HCT116 (cell line): ENCODE results near the gene WDR45B. TPM values are rescaled to one million over a fixed set of nuclear protein-coding genes. Genes with fewer than 3 reads are reported as not detected.

Source experiments
- ATAC-seq: fragments of 200-7000 bp; cut with Tn5 transposase; 2 replicates; pipeline ENCODE4 v1.9.1; 2020; ENCODE audit warnings: mild to moderate bottlenecking, moderate library complexity
- BruUV-seq: library from RNA; stranded (reverse); fragments of 400-500 nt; replicated peaks from 2 replicates; lab custom pipeline; 2021; lab: Mats Ljungman, UMichigan
- CTCF ChIA-PET: fragments of 300-600 bp; sonication (Branson Sonifier 250); formaldehyde crosslinking; loops from one replicate; lab custom pipeline; 2021; ENCODE audit warnings: antibody characterized with exemption; lab: Charles Lee
- POLR2A ChIA-PET: fragments of 300-600, 350-600 bp; sonication (Branson Sonifier 250); formaldehyde crosslinking; loops from one replicate; lab custom pipeline; 2021; ENCODE audit warnings: antibody characterized with exemption; lab: Charles Lee
- RAD21 ChIA-PET, 2 experiments: fragments of 300-600 bp; sonication (Branson Sonifier 250); formaldehyde crosslinking; loops; one replicate each; lab custom pipeline; 2023; ENCODE audit warnings: low total read pairs in 2 of 2; ENCODE audit not compliant: uncharacterized antibody in 2 of 2, unreplicated experiment in 2 of 2, low non-redundant PET in 1 of 2; lab: Charles Lee
- DNase-seq: peaks from one replicate; pipeline ENCODE4 v3.0.0-alpha.2; 2010; ENCODE audit warnings: low read depth, low spot score
- H2AFZ ChIP-seq: fragments of 200-600 bp; shearing (Covaris generic), sonication (generic); 2 replicates; pipeline ENCODE4 v1.6.1; 2017; ENCODE audit warnings: low read depth, mixed run types, mixed read lengths, antibody characterized with exemption, low read length; ENCODE audit not compliant: poor library complexity, severe bottlenecking
- H3K27ac ChIP-seq: 2 replicates; pipeline ENCODE4 v1.5.1; 2012; ENCODE audit warnings: low read depth, low read length
- H3K27me3 ChIP-seq: fragments of 200-600 bp; sonication (generic); 2 replicates; pipeline ENCODE4 v1.6.1; 2016; ENCODE audit warnings: mixed run types, low read length, mixed read lengths; ENCODE audit not compliant: insufficient read depth
- H3K36me3 ChIP-seq, 2 experiments: fragments of 200-500 bp in 1 of 2; fragments of 200-600 bp in 1 of 2; sonication (Bioruptor generic) in 1 of 2; sonication (generic) in 1 of 2; 2 replicates each; pipeline versions ENCODE4 v1.5.1 to v1.6.1; 2014 to 2016; ENCODE audit warnings: low read length in 2 of 2, inconsistent platforms in 1 of 2, mixed read lengths in 1 of 2, mixed run types in 1 of 2; ENCODE audit not compliant: insufficient read depth in 2 of 2, control insufficient read depth in 1 of 2
- H3K4me1 ChIP-seq, 2 experiments: fragments of 200-600 bp in 1 of 2; sonication (generic) in 1 of 2; 2 replicates each; pipeline versions ENCODE4 v1.5.1 to v1.6.1; 2012 to 2017; ENCODE audit warnings: low read length in 2 of 2, inconsistent platforms in 1 of 2, mild to moderate bottlenecking in 1 of 2, mixed read lengths in 1 of 2, mixed run types in 1 of 2, moderate library complexity in 1 of 2; ENCODE audit not compliant: insufficient read depth in 2 of 2, control insufficient read depth in 1 of 2
- H3K4me2 ChIP-seq: fragments of 200-600 bp; sonication (generic); 2 replicates; pipeline ENCODE4 v1.6.1; 2017; ENCODE audit warnings: mixed run types, low read length, mixed read lengths
- H3K4me3 ChIP-seq, 2 experiments: fragments of 200-600 bp in 1 of 2; sonication (generic) in 1 of 2; replicated peaks in 1 of 2; 2 replicates each; pipeline ENCODE4 v1.5.1; 2011 to 2016; ENCODE audit warnings: low read length in 2 of 2, control low read depth in 1 of 2, low read depth in 1 of 2, mild to moderate bottlenecking in 1 of 2, mixed read lengths in 1 of 2, mixed run types in 1 of 2
- H3K79me2 ChIP-seq: fragments of 200-600 bp; sonication (generic); 2 replicates; pipeline ENCODE4 v1.6.1; 2017; ENCODE audit warnings: mild to moderate bottlenecking, mixed run types, low read length, moderate library complexity, mixed read lengths; ENCODE audit not compliant: insufficient read depth
- H3K9ac ChIP-seq: fragments of 200-600 bp; sonication (generic); 2 replicates; pipeline ENCODE4 v1.6.1; 2016; ENCODE audit warnings: low read length, mixed read lengths
- H3K9me2 ChIP-seq: fragments of 200-600 bp; sonication (generic), shearing (Covaris generic); 2 replicates; pipeline ENCODE4 v1.6.1; 2017; ENCODE audit warnings: mixed run types, mild to moderate bottlenecking, moderate library complexity; ENCODE audit not compliant: insufficient read depth
- H3K9me3 ChIP-seq, 2 experiments: fragments of 200-500 bp in 1 of 2; fragments of 200-600 bp in 1 of 2; sonication (Bioruptor generic) in 1 of 2; sonication (generic) in 1 of 2; 2 replicates each; pipeline ENCODE4 v1.6.1; 2014 to 2017; ENCODE audit warnings: low read length in 2 of 2, mixed read lengths in 2 of 2, inconsistent platforms in 1 of 2, low read depth in 1 of 2, mild to moderate bottlenecking in 1 of 2, mixed run types in 1 of 2, moderate library complexity in 1 of 2; ENCODE audit not compliant: control insufficient read depth in 1 of 2, insufficient read depth in 1 of 2
- H4K20me1 ChIP-seq: fragments of 200-600 bp; sonication (generic), shearing (Covaris generic); 2 replicates; pipeline ENCODE4 v1.6.1; 2017; ENCODE audit warnings: mixed run types, mild to moderate bottlenecking, moderate library complexity; ENCODE audit not compliant: insufficient read depth
- EZH2 ChIP-seq: fragments of 200-600 bp; sonication (generic); IDR thresholded peaks from 2 replicates; pipeline ENCODE4 v1.6.1; 2017; ENCODE audit warnings: antibody characterized with exemption, mixed run types
- FOSL1 ChIP-seq: IDR thresholded peaks from 2 replicates; pipeline ENCODE4 v1.6.1; 2012; ENCODE audit warnings: low read depth
- POLR2A ChIP-seq: IDR thresholded peaks from 2 replicates; pipeline ENCODE4 v1.7.0; 2011; ENCODE audit warnings: borderline replicate concordance; ENCODE audit not compliant: insufficient read depth, insufficient read length; ENCODE audit errors: extremely low read depth
- TCF7L2 ChIP-seq: IDR thresholded peaks from 2 replicates; pipeline ENCODE4 v1.7.0; 2011; ENCODE audit warnings: borderline replicate concordance, inconsistent platforms; ENCODE audit not compliant: insufficient read depth, insufficient read length; ENCODE audit errors: extremely low read depth
- ZFX ChIP-seq: fragments of 450-650 bp; IDR thresholded peaks from 2 replicates; pipeline ENCODE4 v1.6.1; 2017
- intact Hi-C: fragments of 100-400 bp; cut with micrococcal nuclease; formaldehyde crosslinking; loops from 2 replicates; pipeline ENCODE4 v1.10.0; 2022
- total RNA-seq: library from RNA; stranded (reverse); gene quantifications from one replicate; pipeline ENCODE4 v1.2.1, GENCODE V29; 2021; ENCODE audit not compliant: unreplicated experiment
- TF ChIP-seq, protein P1 (sequence below), 3 experiments: fragments of 200-600 bp in 1 of 3; sonication (generic) in 1 of 3; IDR thresholded peaks in 2 of 3; conservative IDR thresholded peaks in 1 of 3; 2 replicates each; pipeline ENCODE4 v1.5.1; 2012 to 2017; ENCODE audit warnings: low read depth in 2 of 3, low read length in 2 of 3, antibody characterized with exemption in 1 of 3, borderline replicate concordance in 1 of 3, control low read depth in 1 of 3, mild to moderate bottlenecking in 1 of 3, mixed read lengths in 1 of 3, mixed run types in 1 of 3, moderate library complexity in 1 of 3; ENCODE audit not compliant: insufficient read depth in 1 of 3

The WDR45B gene
- total RNA-seq, 1 experiment from 2014 or later = 117 TPM

DNA sequence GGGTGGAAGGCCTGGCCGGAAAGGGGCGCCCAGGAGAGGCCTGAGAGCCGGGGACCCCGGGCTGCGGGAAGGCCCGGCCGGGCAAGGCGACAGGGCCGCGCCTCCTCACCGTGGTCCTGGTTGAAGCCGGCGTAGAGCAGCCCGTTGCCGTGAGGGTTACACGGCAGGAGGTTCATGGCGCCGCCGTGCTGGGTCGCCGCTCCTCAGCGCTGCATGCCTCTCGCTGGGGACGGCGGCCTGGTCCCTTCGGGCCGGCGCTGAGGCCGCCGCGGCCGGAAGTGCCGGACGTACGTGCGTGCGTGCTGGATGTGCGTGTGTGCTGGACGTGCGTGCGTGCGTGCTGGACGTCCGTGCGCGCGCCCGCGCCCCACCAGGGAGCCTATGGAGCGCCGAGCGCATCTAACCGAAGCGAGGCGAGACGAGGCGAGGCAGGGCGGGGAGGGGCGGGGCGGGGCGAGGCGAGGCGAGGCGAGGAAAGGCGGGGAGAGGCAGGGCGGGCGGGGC lies at the start of gene WDR45B (continued):
- TF ChIP-seq, protein P1, sequence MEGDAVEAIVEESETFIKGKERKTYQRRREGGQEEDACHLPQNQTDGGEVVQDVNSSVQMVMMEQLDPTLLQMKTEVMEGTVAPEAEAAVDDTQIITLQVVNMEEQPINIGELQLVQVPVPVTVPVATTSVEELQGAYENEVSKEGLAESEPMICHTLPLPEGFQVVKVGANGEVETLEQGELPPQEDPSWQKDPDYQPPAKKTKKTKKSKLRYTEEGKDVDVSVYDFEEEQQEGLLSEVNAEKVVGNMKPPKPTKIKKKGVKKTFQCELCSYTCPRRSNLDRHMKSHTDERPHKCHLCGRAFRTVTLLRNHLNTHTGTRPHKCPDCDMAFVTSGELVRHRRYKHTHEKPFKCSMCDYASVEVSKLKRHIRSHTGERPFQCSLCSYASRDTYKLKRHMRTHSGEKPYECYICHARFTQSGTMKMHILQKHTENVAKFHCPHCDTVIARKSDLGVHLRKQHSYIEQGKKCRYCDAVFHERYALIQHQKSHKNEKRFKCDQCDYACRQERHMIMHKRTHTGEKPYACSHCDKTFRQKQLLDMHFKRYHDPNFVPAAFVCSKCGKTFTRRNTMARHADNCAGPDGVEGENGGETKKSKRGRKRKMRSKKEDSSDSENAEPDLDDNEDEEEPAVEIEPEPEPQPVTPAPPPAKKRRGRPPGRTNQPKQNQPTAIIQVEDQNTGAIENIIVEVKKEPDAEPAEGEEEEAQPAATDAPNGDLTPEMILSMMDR (IDR thresholded peaks at IDR 0.05 in 2 of 3, conservative IDR thresholded peaks at IDR 0.05 in 1 of 3; ENCODE audit: borderline replicate concordance in 1 of 3, insufficient read depth in 1 of 3, low read depth in 2 of 3, low read length in 2 of 3) = no peak

DNA sequence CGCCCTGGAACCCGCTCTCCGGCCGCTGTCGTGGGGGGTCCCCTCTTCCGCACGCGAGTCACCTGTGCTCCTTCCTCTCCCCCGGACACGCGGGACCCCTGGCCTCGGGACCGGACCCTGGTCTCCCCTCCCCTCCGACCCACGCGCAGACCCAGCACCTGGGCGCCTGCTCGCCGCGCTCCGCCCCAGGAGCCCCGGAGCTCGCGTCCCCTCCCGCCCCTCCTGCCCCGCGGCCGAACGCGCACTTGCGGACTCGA lies 49.5 kb upstream of the WDR45B start:
- peak overlapping the region; percentile 40 for H3K9ac ChIP-seq

More for the DNA sequence above, 49.5 kb upstream of the WDR45B start:
- CTCF ChIA-PET = no interaction called here
- POLR2A ChIA-PET = no interaction called here
- Histone ChIP-seq H3K9me3 (peaks cover 16 to 24% of the 10 kb centered on the region in 2 experiments; a peak in 3 of 4 replicates), H3K4me2 (peak overlapping the region; percentile 74), H3K9me2 (no peaks in the 10 kb centered on the region), H3K27ac (no peak overlapping the region; the same call in 1 of the 2 replicates), H3K4me1 (peaks cover 7 to 11% of the 10 kb centered on the region in 2 experiments; a peak in 2 of 4 replicates), H3K4me3 (peak overlapping the region; percentile 59 to 62), H3K79me2 (no peaks in the 10 kb centered on the region), H4K20me1 (no peaks in the 10 kb centered on the region), H2AFZ (no peak overlapping the region), H3K27me3 (no peaks in the 10 kb centered on the region), H3K36me3 (no peaks in the 10 kb centered on the region)
- no TSS peak for BruUV-seq
- ATAC-seq (no peak), DNase-seq (no peak)
- RAD21 ChIA-PET = no interaction called here
- no peak for TF ChIP-seq EZH2
- no peak for TF ChIP-seq POLR2A
- no peak for TF ChIP-seq ZFX
- TF ChIP-seq TCF7L2 = no peak
- no peak for TF ChIP-seq FOSL1
- intact Hi-C loops = no loop called here
